ENCODE data around the gene PAXIP1. TPM values are rescaled to one million over a fixed set of nuclear protein-coding genes. Genes with fewer than 3 reads are reported as not detected.

The PAXIP1 gene
- total RNA-seq, result 7.0 and 11.9 TPM in 2 replicates

GRCh38 chr7:155003092-155003375, at the start of gene PAXIP1:
Gene PAXIP1, minus strand, starts transcription at chr7:155003124. Its CDS starts 195 bp downstream, at chr7:155002929.

Other genes starting within 250 kb of the PAXIP1 start
- gene HTR5A, start 67.2 kb upstream of the PAXIP1 start, total RNA-seq, result not detected in 2 replicates